Testis (tissue), 3 donors: ENCODE data around the gene TBX18. TPM values are rescaled to one million over a fixed set of nuclear protein-coding genes. Genes with fewer than 3 reads are reported as not detected.

Experiments used
- DNase-seq: peaks from one replicate; pipeline ENCODE4 v3.0.0-alpha.2; 2019
- H3K27ac ChIP-seq, 2 donors: fragments of 200-600 bp; sonication (generic); one replicate each; pipeline ENCODE4 v1.5.1; 2019
- H3K27me3 ChIP-seq: fragments of 200-600 bp; sonication (generic); one replicate; pipeline ENCODE4 v1.5.1; 2019
- H3K36me3 ChIP-seq: fragments of 200-600 bp; sonication (generic); one replicate; pipeline ENCODE4 v1.5.1; 2017; ENCODE audit warnings: low read depth; ENCODE audit errors: missing control alignments
- H3K4me1 ChIP-seq: fragments of 200-600 bp; sonication (generic); one replicate; pipeline ENCODE4 v1.5.1; 2019
- H3K4me3 ChIP-seq, 2 donors: fragments of 200-600 bp; sonication (generic); one replicate each; pipeline ENCODE4 v1.5.1; 2017 to 2019
- H3K9me3 ChIP-seq: fragments of 200-600 bp; sonication (generic); one replicate; pipeline ENCODE4 v1.5.1; 2017
- POLR2A ChIP-seq: fragments of 450-650 bp; IDR thresholded peaks from one replicate; pipeline ENCODE4 v1.6.1; 2017; ENCODE audit warnings: antibody characterized with exemption, mild to moderate bottlenecking, moderate library complexity
- WGBS, 2 donors: methylation state at CpG; one replicate each; pipeline ENCODE4 v1.1.5; 2018; 5-methylcytosine and 5-hydroxymethylcytosine counted together
- intact Hi-C: fragments of 100-400 bp; cut with DNase I; formaldehyde crosslinking; loops from one replicate; pipeline ENCODE4 v1.15.1; 2023; ENCODE audit warnings: low total_unique reads
- polyA plus RNA-seq: library from polyadenylated mRNA; stranded (reverse); fragments of 350-450 nt; fragmentation: Illumina TruSeq; extraction: RNeasy Lipid Tissue Mini Kit (QIAGEN cat#74804); gene quantifications from one replicate; pipeline ENCODE4 v1.2.3, GENCODE V29; 2014; ENCODE audit warnings: low read depth, low replicate concordance; ENCODE audit not compliant: insufficient read depth
- total RNA-seq, 2 donors: library from RNA; depleted of rRNA; stranded (reverse); fragments of >200 nt; gene quantifications; one replicate each; pipeline ENCODE4 v1.2.3, GENCODE V29; 2016
- TF ChIP-seq, protein P1 (sequence below), 3 experiments: fragments of 450-650 bp in 2 of 3; fragments of 200-600 bp in 1 of 3; sonication (generic) in 1 of 3; IDR thresholded peaks; one replicate each; pipeline ENCODE4 v1.5.1; 2016 to 2019; ENCODE audit warnings: antibody characterized with exemption in 3 of 3, mild to moderate bottlenecking in 2 of 3, moderate library complexity in 1 of 3

The TBX18 gene
- total and polyA plus RNA-seq, 3 donors from 2014 or later: 3.9 to 10.0 (median 4.6) TPM

DNA sequence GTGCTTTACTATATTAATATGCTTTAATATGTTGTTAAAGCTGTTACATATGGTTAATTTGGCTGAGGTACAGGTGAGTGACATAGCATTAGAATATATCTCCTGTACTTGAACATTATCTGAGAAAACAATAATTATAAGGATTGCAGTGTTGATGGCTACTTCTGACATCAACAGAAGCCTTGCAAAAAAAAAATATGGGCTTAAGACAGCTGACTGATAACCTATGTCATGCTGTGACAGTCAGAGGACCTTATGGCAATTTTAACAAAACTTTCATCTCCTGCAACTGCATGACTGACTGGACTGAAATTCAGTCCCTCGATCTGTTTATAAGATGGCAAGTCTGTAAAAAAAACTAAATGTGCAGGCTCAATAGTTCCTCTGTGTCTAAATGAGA, 27.5 kb upstream of the TBX18 start:
- H3K4me3 ChIP-seq: no peak overlapping the region
- no peaks in the 10 kb centered on the region for H3K36me3 ChIP-seq
- intact Hi-C loops: no loop called here
- H3K9me3 ChIP-seq: no peaks in the 10 kb centered on the region
- no peak for DNase-seq
- no peak overlapping the region for H3K27ac ChIP-seq
- no peaks in the 10 kb centered on the region for H3K27me3 ChIP-seq
- WGBS, 2 donors: 59 to 72% methylated on average over 1 of the region's 1 CpG
- TF ChIP-seq, protein P1, sequence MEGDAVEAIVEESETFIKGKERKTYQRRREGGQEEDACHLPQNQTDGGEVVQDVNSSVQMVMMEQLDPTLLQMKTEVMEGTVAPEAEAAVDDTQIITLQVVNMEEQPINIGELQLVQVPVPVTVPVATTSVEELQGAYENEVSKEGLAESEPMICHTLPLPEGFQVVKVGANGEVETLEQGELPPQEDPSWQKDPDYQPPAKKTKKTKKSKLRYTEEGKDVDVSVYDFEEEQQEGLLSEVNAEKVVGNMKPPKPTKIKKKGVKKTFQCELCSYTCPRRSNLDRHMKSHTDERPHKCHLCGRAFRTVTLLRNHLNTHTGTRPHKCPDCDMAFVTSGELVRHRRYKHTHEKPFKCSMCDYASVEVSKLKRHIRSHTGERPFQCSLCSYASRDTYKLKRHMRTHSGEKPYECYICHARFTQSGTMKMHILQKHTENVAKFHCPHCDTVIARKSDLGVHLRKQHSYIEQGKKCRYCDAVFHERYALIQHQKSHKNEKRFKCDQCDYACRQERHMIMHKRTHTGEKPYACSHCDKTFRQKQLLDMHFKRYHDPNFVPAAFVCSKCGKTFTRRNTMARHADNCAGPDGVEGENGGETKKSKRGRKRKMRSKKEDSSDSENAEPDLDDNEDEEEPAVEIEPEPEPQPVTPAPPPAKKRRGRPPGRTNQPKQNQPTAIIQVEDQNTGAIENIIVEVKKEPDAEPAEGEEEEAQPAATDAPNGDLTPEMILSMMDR (IDR thresholded peaks at IDR 0.05): no peak
- TF ChIP-seq POLR2A: no peak
- H3K4me1 ChIP-seq: no peaks in the 10 kb centered on the region

DNA sequence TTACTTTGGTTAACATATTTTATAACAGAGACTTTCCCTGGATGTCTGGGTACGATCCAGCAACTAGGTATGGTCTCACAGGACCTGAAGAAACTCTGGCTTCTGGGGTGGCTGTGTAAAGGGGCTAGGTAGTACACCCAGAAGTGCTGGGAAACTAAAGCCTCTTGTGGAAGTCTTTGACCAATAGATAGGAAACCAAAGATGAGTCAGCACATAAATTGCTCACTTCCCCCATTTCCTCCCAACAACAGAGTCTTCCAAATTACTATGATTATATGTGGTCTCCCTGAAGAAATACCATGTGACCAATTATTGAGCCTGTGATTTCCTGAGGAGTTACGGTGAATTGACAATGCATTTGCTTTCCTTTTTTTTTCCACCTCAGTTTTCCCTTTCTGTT, 26.8 kb upstream of the TBX18 start:
- Histone ChIP-seq H3K27me3 (no peaks in the 10 kb centered on the region), H3K36me3 (no peaks in the 10 kb centered on the region), H3K4me1 (no peaks in the 10 kb centered on the region), H3K9me3 (no peaks in the 10 kb centered on the region), H3K27ac (no peak overlapping the region), H3K4me3 (no peak overlapping the region)
- whole genome bisulfite sequencing, 2 donors: 86 to 88% methylated on average over 2 of the region's 2 CpGs
- TF ChIP-seq POLR2A: no peak
- TF ChIP-seq, protein P1 (IDR thresholded peaks at IDR 0.05): no peak
- DNase-seq: no peak
- intact Hi-C loops: no loop called here

DNA sequence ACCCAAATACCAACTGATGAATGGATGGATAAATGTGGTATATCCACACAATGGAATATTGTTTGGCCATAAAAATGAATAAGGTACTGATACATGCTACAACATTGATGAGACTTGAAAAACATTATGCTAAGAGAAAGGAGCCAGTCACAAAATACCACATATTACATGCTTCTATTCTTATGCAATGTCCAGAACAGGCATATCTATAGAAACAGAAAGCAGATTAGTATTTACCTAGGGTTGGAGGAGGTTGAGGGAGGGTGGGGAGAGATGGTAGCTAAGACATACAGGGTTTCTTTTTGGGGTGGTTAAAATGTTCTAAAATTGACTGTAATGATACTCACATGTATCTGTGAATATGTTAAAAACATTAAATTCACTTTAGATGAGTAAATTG, 24.8 kb upstream of the TBX18 start:
- Histone ChIP-seq H3K4me1 (no peaks in the 10 kb centered on the region), H3K27me3 (no peaks in the 10 kb centered on the region), H3K4me3 (no peak overlapping the region), H3K9me3 (no peaks in the 10 kb centered on the region), H3K27ac (no peak overlapping the region), H3K36me3 (no peaks in the 10 kb centered on the region)
- DNase-seq: no peak
- TF ChIP-seq POLR2A: no peak
- TF ChIP-seq, protein P1 (IDR thresholded peaks at IDR 0.05): no peak
- intact Hi-C loops: no loop called here

DNA sequence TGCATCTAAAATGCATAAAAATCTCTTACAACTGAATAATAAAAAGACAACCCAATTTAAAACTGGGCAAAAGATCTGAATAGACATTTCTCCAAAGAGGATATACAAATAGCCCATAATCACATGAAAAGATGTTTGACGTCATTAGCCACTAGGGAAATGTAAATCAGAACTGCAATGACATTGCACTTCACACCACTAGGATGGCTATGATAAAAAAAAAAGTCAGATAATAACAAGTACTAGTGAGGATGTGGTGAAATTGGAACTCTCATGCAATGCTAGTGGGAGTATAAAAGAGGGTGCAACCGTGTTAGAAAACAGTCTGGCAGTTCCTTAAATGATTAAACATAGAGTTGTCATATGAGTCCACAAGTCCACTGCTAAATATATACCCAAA, 24.3 kb upstream of the TBX18 start:
- Histone ChIP-seq H3K4me1 (no peaks in the 10 kb centered on the region), H3K27me3 (no peaks in the 10 kb centered on the region), H3K9me3 (no peaks in the 10 kb centered on the region), H3K4me3 (no peak overlapping the region), H3K36me3 (no peaks in the 10 kb centered on the region), H3K27ac (no peak overlapping the region)
- DNase-seq: no peak
- WGBS, 2 donors: 79 to 82% methylated on average over 2 of the region's 2 CpGs
- TF ChIP-seq POLR2A: no peak
- TF ChIP-seq, protein P1 (IDR thresholded peaks at IDR 0.05): no peak
- intact Hi-C loops: no loop called here

DNA sequence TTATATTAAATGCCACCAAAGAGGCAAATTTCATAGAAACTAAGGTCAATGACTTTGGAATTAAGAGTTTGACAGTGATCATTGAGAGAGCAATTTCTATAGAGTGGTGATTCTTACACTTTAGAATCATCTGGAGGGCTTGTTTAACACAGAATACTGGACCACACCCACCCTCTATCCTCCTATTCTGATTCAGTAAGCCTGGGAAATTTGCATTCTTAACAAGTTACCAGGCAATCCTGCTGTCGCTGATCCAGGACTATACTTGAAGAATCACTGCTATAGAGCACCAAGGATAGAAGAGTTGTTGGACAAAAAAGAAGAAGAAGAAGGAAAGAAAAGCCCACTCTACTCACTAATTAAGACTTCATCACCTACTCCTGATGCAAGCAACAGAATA, 21.3 kb upstream of the TBX18 start:
- H3K36me3 ChIP-seq: no peaks in the 10 kb centered on the region
- DNase-seq: no peak
- 58 to 76% methylated on average over 1 of the region's 1 CpG for WGBS, 2 donors
- no peak for TF ChIP-seq POLR2A
- TF ChIP-seq, protein P1 (IDR thresholded peaks at IDR 0.05): no peak
- no peaks in the 10 kb centered on the region for H3K9me3 ChIP-seq
- no peak overlapping the region for H3K4me3 ChIP-seq
- no peaks in the 10 kb centered on the region for H3K4me1 ChIP-seq
- no peaks in the 10 kb centered on the region for H3K27me3 ChIP-seq
- intact Hi-C loops: no loop called here
- H3K27ac ChIP-seq: no peak overlapping the region
